GM21786 (cell line): Measurements from ENCODE around the gene NAV2.

Experiments
- ATAC-seq: cut with Tn5 transposase; IDR thresholded peaks from one replicate; pipeline ENCODE4 v1.9.1; 2021; ENCODE audit not compliant: unreplicated experiment

NAV2 gene

DNA sequence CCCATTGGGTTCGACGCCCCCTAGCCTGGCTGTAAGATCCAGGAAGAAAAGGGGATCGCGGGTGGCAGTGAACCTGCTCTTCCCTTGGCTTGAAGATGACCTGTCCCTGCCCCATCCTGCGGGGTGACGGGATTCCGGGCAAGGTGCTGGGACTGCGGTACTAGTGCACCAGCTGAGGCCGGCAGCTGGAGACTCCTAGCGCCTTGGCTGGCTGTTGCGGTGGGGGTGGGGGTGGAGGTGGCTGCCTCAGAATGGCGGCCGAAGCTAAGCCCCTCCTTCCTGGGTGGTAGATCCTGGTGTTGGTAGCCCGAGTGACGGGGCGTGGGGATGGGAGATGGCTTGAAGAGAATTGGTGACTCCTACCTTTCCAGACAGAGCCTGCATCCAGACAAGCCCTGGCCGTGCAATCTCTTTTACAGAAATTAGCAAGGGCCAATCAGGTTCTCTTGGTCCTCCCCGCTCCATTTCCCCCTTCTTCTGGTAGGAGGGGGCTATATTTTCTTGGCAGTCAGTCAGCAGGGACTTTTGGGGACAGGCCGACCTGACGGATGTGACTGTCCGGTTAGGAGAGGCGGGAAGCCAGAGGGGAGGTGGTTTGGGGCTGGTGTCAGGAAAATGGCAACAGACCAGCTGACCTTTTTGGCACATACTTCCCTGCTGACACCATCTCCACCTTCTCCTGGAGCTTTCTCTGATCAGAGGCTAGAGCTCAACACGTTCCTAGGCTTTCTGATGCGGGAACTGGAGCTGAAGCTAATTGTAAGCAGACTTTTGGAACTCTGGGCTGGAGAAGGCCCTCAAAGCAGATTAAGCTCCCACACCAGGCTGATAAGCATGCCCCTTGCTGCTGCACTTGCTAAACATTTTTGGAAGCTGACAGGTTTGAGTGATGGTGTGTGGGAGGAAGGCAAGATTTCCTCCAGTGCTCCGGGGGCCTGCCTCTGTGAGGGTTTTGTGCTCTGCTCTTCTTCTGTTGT, 2.0 kb downstream of the NAV2 start:
- ATAC-seq, result no peak

DNA sequence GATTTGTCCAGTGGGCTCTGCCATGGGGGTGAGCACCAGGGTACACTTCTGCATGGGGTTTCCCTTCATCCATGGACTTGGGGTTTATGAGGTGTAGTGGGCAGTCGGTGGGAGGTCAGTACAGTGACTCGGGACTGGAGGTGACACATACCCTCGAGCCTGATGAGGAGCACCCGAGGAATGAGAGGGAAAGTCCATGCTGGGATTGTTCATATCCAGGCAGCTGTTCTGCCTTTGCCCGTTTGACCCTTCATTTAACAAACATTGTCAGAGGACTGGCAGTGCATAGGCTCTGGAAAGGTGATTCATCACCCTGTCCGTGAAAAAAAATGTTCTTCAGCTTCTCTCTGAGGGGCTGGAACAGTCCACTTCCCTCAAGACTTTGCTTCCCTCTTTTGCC, 2.7 kb downstream of the NAV2 start:
- no peak for ATAC-seq

DNA sequence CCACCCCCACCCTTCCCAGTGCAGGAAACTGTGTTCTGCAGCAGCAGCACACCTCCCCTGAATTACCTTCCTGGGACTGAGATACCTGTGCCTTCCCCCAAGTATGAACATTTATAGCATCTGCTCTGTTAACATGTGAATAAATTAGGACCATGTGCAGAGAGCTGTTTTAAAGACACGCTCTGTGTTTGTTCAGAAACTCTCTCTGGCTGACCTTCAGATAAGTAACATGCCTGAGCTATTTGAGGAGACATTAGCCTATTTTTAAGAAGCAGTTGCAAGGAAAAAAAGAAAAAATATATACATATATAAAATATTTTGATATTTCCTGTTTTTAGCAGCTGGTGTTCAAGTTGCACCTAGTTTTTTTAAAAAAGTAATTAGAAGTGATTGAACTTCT, 5.4 kb downstream of the NAV2 start:
- no peak for ATAC-seq

DNA sequence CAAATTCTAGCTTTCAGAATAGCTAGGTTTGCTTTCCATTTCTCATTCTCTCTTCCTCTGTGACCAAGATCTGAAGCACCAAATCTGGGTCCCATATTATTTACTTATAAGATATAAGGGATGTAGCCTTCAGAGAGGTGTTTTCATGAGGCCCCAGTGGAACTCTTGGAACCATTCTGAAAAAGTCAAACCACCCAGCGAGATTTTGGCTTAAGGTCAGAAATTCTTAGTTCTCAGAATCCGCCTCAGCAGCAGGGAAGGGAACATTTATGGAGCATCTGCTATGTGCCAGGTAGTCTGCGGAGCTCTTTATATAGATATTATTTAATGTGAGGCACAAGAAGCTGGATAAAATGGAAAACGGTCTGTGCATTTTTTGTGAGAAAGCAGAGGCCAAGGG, 6.3 kb downstream of the NAV2 start:
- no peak for ATAC-seq

DNA sequence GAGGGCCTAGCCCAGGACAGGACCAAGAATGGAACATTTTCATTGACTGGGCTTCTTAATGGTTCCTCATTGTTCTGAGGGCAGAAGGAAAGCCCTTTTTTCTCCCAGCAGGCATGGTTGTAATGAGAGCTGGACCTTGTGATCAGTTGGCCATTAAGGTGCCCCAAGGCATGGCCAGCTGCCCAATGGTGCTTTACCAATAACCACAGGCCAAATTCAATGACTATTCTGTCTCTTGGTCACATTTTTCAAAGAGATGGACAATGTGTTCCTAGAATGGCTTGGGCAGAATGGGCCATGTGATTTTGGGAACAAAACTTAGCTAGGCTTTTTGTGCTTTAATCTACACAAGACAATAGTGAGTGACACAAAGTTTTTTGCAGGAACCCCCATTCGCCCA, 7.3 kb downstream of the NAV2 start:
- no peak for ATAC-seq

DNA sequence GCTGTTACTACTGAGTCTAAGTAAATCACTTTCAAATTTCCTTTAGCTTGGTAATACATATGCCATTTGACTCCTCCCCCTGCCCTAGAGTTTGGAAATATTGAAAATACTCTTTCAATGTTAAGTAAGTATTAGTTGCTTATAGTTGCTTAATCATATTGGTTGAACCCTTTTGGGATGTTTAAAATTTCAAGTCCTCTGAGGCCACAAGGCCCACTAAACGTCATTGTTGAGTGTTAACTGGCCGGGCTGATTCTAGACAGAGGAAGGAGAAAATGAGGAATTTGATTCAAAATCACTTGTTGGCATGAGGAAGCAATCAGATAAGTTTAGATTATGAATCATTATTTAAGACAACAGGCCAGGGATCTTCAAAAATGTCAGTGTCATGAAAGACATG, 8.5 kb downstream of the NAV2 start:
- no peak for ATAC-seq

DNA sequence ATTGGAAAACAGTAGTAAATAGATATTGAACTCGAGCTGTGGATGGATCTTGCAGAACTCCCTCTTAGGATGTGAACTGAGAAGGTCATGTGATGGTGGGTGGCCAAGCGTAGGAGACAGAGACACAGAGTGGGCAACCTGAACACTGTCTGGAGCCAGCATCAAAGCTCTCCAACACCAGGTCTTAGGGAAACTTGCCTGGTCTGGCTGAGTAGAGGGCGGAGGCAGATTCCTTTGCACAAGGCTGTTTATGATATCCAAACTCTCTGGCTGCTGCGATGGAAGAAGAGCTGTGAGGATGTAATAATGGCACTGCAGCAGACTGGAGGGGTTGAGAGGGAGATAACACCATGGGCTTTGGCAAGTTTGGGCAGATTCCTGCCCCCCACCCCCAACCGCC, 10.1 kb downstream of the NAV2 start:
- ATAC-seq, result no peak

DNA sequence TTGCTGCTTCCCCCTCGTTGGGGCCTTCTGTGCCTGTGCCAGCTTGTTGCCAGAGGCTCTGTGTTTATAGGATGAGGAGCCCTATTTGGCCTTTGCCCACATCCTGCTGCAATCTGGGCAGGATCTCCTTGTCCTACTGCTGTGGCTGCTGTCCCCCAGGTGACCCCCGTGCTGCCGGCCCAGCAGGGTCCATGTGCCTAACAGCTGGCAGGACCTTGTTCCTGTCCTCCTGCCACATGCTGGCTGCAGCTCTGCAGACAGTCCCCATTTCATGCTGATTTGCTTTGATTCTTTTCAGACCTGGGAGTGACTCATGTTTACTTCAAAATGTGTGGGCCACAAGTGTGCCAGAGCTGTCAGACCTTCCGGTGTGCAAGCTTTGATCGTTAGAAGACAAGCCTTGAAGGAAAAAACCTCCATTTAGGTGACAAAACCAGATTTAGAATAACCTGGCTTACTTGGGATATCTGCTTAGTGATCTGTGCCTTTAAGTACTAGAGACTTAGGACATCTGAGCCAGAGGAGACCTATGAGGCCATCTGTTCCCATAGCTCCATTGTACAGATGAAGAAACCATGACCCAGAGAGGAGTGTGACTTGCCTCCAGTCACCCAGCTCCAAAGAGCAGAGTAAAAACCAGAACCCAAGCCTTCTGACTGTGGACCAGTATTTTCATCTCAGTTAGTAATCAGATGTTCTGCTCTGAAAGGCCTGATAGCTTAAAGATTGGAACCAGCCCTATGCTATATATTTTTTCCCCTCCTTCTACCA, 11.1 kb downstream of the NAV2 start:
- no peak for ATAC-seq

DNA sequence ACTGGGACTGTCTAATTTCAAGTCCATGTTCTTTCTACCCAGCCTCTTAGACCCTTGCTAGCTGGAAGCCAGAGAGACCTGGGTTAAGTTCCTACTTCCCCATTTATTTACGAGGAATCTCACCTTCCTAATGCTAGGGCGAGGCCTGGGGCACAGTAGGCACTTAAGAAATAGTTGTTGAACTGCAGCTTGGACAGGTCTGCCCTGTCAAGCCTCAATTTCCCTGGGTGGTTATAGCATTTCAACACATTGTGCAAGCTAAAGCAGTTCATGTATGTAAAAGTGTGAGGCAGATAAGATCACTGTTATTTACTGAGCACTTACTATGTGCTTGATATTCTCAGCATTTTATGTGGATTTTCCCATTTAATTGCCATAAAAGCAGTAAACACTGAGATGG, 12.1 kb downstream of the NAV2 start:
- no peak for ATAC-seq

DNA sequence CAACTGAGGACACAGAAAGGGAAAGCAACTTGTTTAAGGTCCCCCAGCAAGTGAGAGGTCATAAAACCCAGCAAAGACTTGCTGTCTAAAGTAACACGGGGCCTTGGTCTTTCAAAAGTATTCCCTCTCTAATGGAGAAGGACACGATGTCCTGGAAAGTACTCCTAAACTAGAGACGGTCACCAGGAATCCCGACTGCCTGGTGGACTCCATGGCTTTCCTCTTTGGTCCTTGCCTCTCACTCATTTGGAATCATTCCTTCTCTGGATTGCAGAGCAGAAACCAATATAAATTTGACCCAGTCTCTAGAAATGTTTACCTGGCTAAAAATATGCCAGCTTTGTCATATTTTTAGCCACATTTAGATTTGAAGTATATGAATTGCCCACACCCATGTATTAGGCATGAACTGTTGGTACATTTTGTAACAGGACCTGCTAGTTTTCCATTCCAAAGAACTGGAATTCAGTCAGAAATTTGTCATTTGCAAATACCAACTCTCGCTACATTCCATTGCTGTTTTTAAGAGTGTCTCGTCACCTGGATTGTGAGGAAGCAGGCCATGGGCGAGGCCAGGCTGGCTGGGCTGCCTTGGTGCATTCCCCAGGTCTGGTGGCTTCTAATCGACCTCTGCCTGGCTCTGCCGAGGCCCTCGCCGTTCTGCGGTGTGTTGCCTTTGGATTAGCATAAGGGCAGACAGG, 12.9 kb downstream of the NAV2 start:
- ATAC-seq, result no peak

DNA sequence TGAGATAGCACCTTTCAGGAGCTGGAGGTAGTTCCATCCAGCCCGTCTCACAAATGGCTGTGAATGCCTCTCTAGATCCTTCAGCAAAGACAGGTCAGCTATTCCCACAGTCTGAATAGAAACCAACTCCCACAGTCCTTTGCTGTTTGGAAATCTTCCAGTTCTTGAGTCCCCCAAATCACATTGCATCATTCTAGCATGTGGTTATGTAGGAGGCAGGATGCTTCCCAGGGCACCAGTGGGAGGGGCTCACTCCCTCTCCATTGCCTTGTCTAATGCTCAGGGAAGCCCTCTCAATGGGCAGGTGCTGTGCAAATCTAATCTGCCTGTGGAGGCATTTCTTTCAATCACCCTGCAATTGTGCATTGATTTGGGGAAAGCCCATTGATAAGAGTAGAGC, 14.6 kb downstream of the NAV2 start:
- ATAC-seq, result no peak

DNA sequence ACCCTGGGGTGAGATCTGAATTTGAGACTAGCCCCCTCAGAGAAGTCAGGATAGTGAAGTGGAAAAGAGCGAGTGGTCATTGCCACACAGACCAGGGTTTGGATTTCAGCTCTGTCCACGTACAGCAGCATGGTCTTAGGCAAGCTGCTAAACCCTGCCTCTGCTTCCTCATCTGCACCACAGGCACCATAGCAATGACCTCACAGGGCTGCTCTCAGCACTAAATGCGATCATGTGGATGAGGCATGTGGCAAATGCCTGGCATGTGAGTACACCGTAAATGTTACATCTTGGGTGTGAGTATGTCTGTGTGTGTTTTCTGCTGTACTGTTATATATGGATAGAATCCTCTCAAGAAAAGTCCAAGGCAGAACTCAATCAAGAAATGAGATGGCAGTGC, 15.8 kb downstream of the NAV2 start:
- no peak for ATAC-seq

DNA sequence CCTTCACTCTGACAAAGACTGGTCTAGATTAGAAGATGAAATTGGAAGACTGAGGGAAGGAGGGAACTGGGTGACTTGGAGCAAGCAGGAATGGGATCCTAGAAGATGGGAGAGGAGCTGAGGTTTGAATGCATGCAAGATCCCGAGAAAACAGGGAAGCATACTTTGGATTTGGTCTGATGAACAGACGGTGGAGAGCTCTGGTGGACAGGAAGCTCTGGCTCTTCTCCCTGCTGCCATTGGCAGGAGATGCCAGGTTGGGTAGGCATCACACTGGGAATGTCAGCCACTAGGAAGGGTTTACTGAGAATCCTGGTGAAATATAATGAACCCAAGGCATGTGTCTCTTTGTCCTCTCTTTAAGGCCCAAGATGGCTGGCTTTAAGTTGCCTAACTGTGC, 16.5 kb downstream of the NAV2 start:
- ATAC-seq, result no peak

DNA sequence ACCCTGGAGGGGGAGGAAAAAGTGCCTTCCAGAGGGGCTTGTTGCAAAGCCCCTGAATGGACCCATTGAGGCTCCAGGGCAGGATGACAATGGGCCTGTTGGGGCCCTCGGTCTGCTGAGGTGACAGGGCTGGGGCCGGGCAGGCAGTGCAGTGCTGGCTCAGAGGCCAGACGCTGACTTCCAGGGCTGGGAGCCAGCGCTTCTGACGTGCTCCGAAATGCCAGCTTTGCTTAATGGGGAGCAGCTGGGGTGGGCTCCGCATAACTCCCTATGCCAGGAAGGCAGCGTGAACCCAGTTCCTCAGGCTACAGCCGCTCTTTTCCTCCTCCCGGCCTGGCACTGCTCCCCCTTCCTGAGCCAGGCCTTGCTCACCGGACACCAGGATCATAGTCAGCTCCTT, 17.7 kb downstream of the NAV2 start:
- no peak for ATAC-seq

DNA sequence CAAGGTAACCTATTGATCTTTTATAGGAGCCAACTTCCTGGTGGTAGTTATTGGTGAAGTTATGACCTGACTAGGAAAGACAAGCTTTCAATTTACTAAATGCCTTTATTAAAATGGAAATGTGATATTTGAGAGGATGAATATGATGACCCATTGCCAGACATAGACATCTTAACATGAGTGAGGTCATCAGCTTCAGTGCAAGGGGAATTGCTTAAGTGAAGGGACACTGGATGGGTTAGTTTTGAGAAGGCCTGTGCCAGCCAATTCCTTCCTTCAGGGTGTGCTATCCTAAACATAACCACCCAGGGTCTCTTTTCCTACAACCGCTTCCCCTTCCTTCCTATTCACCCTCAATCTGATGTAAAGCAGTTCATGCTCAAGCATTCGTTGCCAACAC, 21.5 kb downstream of the NAV2 start:
- ATAC-seq, result no peak

DNA sequence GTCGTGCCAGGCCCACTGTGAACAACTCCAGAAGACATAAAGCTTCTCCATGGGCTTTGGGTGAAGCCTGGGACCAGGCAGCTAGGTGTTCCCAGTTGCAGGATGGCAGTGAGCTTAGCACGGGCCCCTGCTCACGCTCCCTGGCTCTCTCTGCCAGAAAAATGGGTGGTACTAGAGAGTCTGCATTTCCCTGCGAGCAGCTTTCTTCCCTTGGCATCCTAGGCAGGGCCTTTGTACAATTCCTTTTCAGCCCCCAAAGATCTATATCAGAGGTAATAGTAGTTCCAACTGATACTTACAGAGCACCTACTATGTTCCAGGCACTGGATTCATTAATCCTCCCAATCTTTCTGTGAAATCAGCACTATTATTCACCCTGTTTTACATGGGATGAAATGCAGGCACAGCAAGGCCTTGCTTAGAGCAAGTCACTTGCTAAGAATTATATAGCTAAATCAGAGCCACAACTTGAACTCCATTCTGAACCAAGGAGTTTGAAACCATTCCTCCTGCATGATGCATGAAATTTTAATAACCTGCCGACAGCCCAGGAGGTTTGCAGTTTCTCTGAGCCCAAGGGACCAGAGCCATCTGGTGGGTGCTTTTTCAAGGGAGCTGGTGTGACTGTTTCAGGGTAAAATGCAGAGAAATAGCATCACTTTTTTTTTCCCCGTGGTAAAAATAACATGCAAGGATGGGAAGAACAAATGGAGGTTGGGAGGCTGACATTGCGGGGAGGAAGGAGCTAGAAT, 22.7 kb downstream of the NAV2 start:
- ATAC-seq, result no peak

DNA sequence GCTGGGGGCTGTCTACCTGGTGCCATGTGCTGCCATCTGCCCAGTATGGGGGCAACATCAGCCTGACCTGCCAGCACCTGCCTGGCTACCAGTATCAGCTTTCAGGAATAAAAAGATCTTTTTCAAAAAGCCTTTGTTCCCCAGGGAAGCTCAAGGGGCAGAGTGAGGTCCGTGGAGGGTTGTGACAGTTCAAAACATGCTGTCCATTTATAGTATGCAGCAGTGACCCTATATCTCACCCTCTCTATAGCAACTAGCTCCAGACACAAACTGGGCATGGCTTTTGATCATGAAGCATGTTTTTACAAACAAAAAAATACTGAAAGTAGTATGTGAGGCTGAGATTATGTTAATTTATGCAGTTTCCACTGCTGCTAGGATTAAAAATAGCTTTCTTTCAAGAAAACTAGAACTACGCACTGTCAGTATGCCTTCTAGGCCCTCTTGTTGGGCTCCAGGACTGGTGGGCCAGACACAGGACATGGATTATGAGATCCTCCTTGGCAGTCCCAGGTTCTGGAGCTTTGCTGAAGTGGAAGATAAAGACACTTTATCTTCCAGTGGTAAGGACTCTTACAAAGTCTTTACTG, 23.4 kb downstream of the NAV2 start:
- ATAC-seq, result no peak

DNA sequence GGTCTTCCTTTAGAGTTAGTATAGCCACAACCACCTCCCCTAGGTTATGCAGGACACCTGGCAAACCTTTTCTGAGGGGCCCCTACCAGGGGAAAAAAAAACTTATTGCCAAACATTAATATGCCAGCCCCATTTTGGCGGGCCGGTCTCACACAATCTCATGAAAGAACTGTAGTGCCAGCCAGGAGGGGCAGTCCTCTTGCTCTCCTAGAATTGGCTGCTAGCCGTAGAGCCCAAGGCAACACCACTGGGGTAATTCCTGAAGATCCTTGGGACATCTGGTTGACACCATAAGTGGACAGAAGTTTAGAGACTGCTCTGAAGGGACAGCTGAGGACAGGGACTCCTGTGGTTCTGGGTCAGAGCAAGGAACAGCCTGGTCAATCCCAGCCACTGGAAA, 24.2 kb downstream of the NAV2 start:
- ATAC-seq, result no peak

DNA sequence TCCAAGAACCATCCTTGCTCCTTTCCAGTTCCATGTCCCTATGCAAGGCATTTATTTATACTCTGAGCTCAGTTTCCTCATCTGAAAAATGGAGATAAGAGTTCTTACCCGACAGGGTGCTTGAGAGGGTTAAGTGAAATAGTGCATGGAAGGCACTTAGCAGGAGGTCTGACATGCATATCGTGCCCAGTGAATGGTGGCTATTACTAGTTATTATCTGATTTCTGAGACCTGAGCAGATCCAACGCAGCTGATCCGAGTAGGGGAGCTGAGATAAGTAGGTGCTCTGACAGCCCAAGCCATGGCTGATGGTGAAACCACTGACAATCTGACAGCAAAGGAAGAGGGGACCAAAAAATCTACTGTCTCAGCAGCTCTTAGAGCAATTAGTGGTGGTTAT, 24.9 kb downstream of the NAV2 start:
- ATAC-seq, result no peak

DNA sequence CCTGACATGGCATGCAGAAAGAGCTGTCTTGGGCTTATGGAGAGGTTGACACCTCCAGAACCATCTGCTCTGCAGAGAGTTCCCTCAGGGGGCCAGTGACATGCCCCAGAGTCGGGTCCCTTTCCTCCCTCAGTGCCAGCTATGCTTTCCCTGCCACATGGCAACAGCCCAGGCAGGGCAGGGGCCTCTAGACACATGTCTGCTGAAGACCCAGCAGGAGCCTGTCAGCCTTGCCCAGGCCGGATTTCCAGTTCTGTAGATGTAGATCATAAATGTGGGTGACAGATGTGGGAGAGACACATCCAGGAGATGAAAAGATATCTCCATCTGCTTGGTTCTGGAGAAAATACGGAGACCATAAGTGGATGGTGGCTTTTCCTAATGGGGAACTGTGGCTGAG, 25.5 kb downstream of the NAV2 start:
- ATAC-seq, result no peak

DNA sequence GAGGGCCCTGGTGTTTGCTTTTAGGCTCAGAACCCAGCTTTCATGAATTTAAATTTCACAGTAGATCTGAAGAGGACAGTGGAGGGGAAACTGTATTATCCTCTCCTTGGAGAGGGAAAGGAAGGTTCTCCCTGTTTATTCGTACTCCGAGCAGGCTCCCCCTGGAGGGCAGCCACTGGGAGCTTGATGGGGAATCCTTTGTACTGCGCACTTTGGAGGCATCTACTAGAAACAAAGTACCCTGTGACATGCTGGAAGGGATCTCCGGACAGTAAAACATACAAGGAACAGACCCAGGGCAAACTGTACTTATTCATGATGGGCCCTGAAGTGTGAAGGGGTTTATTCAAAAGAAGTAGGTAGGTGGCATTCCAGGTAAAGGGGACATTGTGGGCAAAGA, 27.2 kb downstream of the NAV2 start:
- ATAC-seq, result no peak
